ENCODE measurements around the gene GOLGA6C.
"Not testable (repeated sequence)": the region's sequence is repeated elsewhere in the genome, so short reads cannot be mapped to it uniquely, and the experiment has no call there.

Gene GOLGA6C

GRCh38 chr15:75298541-75299310 is 40.6 kb downstream of the GOLGA6C start:
- not testable (repeated sequence) for H3K27me3 Mint-ChIP-seq (ENCODE audit: low read depth); H3K27ac Mint-ChIP-seq; H3K4me3 Mint-ChIP-seq; H3K9me3 Mint-ChIP-seq; H3K36me3 Mint-ChIP-seq (ENCODE audit: low read depth); H3K4me1 Mint-ChIP-seq

- H3K4me1 Mint-ChIP-seq, H3K27ac Mint-ChIP-seq: not testable (repeated sequence)
Observed at GRCh38 chr15:75299311-75299688, 41.2 kb downstream of the GOLGA6C start.

GRCh38 chr15:75300026-75300425 is 41.9 kb downstream of the GOLGA6C start:
- not testable (repeated sequence) for H3K9me3 Mint-ChIP-seq; H3K4me1 Mint-ChIP-seq; H3K36me3 Mint-ChIP-seq (ENCODE audit: low read depth); H3K4me3 Mint-ChIP-seq; H3K27ac Mint-ChIP-seq
- H3K27me3 Mint-ChIP-seq (ENCODE audit: low read depth) = peaks cover 13% of the 10 kb centered on the region

More at GRCh38 chr15:75299311-75299688, 41.2 kb downstream of the GOLGA6C start:
- H3K9me3 Mint-ChIP-seq; H3K36me3 Mint-ChIP-seq (ENCODE audit: low read depth); H3K27me3 Mint-ChIP-seq (ENCODE audit: low read depth); H3K4me3 Mint-ChIP-seq: not testable (repeated sequence)
- TF ChIP-seq CTCF (IDR thresholded peaks at IDR 0.05; ENCODE audit: unreplicated experiment in 3 of 3) = peak; percentile 53 to 61 (median 56)

- H3K36me3 Mint-ChIP-seq (ENCODE audit: low read depth) = no peaks in the 10 kb centered on the region
- H3K27ac Mint-ChIP-seq = no peak overlapping the region
- H3K4me3 Mint-ChIP-seq = no peak overlapping the region
- H3K9me3 Mint-ChIP-seq = no peaks in the 10 kb centered on the region
- no peaks in the 10 kb centered on the region for H3K4me1 Mint-ChIP-seq
- peaks cover 33% of the 10 kb centered on the region for H3K27me3 Mint-ChIP-seq (ENCODE audit: low read depth)
- TF ChIP-seq CTCF (IDR thresholded peaks at IDR 0.05; ENCODE audit: unreplicated experiment in 3 of 3) = no peak
Observed at GRCh38 chr15:75302318-75302717, 44.2 kb downstream of the GOLGA6C start.

GRCh38 chr15:75302753-75303152 is 44.6 kb downstream of the GOLGA6C start:
- H3K27me3 Mint-ChIP-seq (ENCODE audit: low read depth) = peaks cover 37% of the 10 kb centered on the region
- H3K36me3 Mint-ChIP-seq (ENCODE audit: low read depth); H3K9me3 Mint-ChIP-seq; H3K27ac Mint-ChIP-seq; H3K4me3 Mint-ChIP-seq; H3K4me1 Mint-ChIP-seq: not testable (repeated sequence)

- Mint-ChIP-seq H3K36me3 (ENCODE audit: low read depth) (no peaks in the 10 kb centered on the region), H3K9me3 (no peaks in the 10 kb centered on the region), H3K27ac (no peak overlapping the region), H3K4me1 (no peaks in the 10 kb centered on the region), H3K4me3 (no peak overlapping the region), H3K27me3 (ENCODE audit: low read depth) (peaks cover 64% of the 10 kb centered on the region)
- TF ChIP-seq CTCF (IDR thresholded peaks at IDR 0.05; ENCODE audit: unreplicated experiment in 3 of 3) = no peak
Observed at GRCh38 chr15:75306188-75306587, 48.1 kb downstream of the GOLGA6C start.

GRCh38 chr15:75307778-75308390 is 49.8 kb downstream of the GOLGA6C start:
- TF ChIP-seq CTCF (IDR thresholded peaks at IDR 0.05; ENCODE audit: unreplicated experiment in 3 of 3) = peak in 2 of 3 experiments; percentile 17 to 47
- Mint-ChIP-seq H3K27ac (no peak overlapping the region), H3K4me1 (no peaks in the 10 kb centered on the region), H3K4me3 (no peak overlapping the region), H3K27me3 (ENCODE audit: low read depth) (peaks cover 68% of the 10 kb centered on the region), H3K36me3 (ENCODE audit: low read depth) (no peaks in the 10 kb centered on the region), H3K9me3 (no peaks in the 10 kb centered on the region)
